HT-29 (cell line): ENCODE results near the gene MFAP1. TPM values are rescaled to one million over a fixed set of nuclear protein-coding genes. Genes with fewer than 3 reads are reported as not detected.
"Not testable (repeated sequence)": the region's sequence is repeated elsewhere in the genome, so short reads cannot be mapped to it uniquely, and the experiment has no call there.

Experiments used
- DNase-seq: peaks from one replicate; pipeline ENCODE4 v3.0.0-alpha.2; 2015; ENCODE audit warnings: low spot score
- total RNA-seq: library from RNA; depleted of rRNA; stranded (reverse); fragments of >200 nt; shearing (Covaris generic); gene quantifications from 2 replicates; pipeline ENCODE4 v1.2.3, GENCODE V29; 2014; rRNA removed

Gene MFAP1, protein sequence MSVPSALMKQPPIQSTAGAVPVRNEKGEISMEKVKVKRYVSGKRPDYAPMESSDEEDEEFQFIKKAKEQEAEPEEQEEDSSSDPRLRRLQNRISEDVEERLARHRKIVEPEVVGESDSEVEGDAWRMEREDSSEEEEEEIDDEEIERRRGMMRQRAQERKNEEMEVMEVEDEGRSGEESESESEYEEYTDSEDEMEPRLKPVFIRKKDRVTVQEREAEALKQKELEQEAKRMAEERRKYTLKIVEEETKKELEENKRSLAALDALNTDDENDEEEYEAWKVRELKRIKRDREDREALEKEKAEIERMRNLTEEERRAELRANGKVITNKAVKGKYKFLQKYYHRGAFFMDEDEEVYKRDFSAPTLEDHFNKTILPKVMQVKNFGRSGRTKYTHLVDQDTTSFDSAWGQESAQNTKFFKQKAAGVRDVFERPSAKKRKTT
- 10.9 TPM in 2 replicates for total RNA-seq

GRCh38 chr15:43824302-43825246 lies at the start of gene MFAP1:
Gene MFAP1, minus strand, starts transcription at chr15:43824690. Its CDS starts 121 bp downstream, at chr15:43824569.
- peak; percentile 98 for DNase-seq

GRCh38 chr15:43873651-43874050 lies 49.2 kb upstream of the MFAP1 start:
- no peak for DNase-seq

DNA sequence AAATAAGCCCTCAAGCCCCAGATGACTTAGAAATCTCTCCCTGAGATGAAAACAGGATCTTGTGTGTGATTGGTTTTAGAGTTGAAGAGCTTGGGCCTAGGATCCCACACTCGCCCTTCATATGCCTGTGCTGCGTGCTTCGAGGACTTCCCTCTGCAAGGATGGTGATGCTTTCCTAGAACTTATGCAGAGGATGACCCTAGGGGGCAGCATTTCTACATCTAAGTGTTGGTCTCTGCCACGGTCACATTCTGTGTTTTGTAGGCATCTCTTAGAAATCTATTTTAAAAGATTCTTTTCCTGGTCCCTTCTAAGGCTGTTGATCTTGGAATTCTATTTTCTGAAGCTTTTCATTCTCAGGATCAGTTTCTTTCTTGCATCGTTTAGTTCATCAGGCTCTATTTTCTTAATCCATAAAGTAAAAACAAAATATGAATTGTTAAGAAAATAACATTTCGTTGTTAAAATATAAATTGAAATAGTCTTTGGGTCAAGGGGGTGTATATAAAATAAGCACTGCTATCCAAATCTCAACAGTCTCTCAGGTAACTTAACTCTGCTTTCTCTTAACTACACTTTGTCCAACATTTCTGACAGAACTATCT lies 48.0 kb upstream of the MFAP1 start:
- peak; percentile 83 for DNase-seq

GRCh38 chr15:43871835-43872234 lies 47.3 kb upstream of the MFAP1 start:
- DNase-seq, result no peak

- DNase-seq, result no peak
Measured at GRCh38 chr15:43868406-43868805, 43.9 kb upstream of the MFAP1 start.

DNA sequence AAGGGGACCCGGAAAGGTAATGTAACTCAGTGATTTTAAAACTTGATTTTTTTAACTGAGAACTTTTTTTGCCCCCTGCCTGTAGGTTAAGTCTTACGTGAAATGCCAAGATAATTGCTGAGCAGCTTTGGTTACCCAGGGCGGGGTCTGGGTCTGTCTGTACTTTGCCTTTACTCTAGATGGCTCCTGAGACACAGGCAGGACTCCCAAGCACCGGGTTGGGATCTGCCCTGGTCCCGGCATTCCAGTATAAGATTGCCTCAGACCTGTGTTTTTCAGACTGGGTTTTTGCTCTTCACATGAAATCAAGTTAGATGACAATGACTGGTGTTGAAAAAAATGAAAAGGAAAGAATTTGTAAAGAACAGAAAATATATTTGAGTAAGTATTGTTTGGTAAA lies 42.6 kb upstream of the MFAP1 start:
- no peak for DNase-seq

DNA sequence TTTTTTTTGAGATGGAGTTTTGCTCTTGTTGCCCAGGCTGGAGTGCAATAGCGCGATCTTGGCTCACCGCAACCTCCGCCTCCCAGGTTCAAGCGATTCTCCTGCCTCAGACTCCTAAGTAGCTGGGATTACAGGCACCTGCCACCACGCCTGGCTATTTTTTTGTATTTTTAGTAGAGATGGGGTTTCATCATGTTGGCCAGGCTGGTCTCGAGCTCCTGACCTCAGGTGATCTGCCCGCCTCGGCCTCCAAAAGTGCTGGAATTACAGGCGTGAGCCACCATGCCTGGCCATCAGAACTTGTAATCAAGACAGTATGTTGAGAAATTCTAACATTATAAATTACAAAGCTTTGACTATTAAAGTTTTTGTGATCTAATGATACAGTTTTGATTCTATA lies 42.1 kb upstream of the MFAP1 start:
- not testable (repeated sequence) for DNase-seq

DNA sequence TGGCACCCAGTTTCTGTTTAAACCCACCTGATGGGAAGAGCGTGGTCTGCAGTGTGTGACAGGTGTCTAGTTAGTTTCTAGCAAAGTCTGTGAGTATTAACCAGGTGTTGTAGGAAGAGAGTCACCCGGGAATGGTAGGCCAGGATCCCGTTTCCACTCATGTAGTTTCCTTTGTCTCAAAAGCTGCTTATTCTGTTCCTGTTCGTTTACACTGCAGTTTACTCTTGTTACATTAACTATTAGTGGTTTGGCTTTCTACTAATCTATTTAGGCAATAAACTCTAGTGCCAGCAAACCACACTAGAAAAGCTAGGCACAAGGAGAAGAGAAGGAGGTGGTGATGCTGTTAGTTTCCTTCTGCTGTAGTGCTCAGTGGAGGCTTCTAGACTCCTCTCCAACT lies 35.1 kb upstream of the MFAP1 start:
- no peak for DNase-seq

GRCh38 chr15:43854801-43855200 lies 30.3 kb upstream of the MFAP1 start:
- no peak for DNase-seq

GRCh38 chr15:43852607-43853006 lies 28.1 kb upstream of the MFAP1 start:
- DNase-seq, result no peak

DNA sequence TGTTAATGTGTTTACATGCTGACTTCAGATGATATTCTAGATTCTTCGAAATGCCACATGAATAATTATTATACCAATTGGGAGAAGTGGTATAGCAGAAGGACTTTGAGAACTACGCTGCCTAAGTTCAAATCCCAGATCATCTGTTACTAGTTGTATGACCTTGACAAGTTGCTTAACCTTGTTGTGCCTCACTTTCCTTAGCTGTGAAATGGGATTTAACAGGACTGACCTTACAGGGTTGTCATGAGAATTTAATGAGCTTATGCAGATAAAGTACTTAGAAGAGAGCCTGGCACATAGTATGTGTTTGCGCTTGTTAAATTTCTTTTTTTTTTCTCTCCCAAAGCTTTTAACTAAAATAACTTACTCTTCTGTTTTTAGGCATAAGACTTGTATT lies 26.8 kb upstream of the MFAP1 start:
- no peak for DNase-seq

- no peak for DNase-seq
Measured at GRCh38 chr15:43845421-43845820, 20.9 kb upstream of the MFAP1 start.

DNA sequence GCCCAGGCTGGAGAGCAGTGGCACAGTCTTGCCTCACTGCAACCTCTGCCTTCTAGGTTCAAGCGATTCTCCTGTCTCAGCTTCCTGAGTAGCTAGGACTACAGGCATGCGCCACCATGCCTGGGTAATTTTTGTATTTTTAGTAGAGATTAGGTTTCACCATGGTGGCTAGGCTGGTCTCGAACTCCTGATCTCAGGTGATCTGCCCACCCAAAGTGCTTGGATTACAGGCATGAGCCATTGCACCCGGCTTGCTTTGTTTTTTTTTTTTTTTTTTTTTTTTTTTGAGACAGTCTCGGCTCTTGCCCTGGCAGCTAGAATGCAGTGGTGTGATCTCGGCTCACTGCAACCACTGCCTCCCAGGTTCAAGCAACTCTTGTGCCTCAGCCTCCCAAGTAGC lies 8.0 kb upstream of the MFAP1 start:
- not testable (repeated sequence) for DNase-seq

GRCh38 chr15:43831519-43832052 lies 7.1 kb upstream of the MFAP1 start:
- not testable (repeated sequence) for DNase-seq

DNA sequence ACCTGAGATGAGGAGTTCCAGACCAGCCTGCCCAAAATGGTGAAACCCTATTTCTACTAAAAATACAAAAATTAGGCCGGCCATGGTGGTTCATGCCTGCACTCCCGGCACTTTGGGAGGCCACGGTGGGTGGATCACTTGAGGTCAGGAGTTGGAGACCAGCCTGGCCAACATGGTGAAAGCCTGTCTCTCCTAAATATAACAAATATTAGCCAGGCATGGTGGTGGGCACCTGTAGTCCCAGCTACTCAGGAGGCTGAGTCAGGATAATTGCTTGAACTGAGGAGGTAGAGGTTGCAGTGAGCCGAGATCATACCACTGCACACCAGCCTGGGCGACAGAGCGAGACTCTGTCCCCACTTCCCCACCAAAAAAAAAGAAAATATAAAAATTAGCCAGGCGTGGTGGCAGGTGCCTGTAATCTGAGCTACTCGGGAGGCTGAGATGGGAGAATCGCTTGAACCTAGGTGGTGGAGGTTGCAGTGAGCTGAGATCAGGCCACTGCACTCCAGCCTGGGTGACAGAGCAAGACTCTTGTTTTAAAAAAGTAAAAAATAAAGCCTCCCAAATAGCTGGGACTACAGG lies 6.3 kb upstream of the MFAP1 start:
- not testable (repeated sequence) for DNase-seq

- not testable (repeated sequence) for DNase-seq
Measured at GRCh38 chr15:43829951-43830540, 5.6 kb upstream of the MFAP1 start.

- DNase-seq, result no peak
Measured at GRCh38 chr15:43828061-43828657, 3.7 kb upstream of the MFAP1 start.

DNA sequence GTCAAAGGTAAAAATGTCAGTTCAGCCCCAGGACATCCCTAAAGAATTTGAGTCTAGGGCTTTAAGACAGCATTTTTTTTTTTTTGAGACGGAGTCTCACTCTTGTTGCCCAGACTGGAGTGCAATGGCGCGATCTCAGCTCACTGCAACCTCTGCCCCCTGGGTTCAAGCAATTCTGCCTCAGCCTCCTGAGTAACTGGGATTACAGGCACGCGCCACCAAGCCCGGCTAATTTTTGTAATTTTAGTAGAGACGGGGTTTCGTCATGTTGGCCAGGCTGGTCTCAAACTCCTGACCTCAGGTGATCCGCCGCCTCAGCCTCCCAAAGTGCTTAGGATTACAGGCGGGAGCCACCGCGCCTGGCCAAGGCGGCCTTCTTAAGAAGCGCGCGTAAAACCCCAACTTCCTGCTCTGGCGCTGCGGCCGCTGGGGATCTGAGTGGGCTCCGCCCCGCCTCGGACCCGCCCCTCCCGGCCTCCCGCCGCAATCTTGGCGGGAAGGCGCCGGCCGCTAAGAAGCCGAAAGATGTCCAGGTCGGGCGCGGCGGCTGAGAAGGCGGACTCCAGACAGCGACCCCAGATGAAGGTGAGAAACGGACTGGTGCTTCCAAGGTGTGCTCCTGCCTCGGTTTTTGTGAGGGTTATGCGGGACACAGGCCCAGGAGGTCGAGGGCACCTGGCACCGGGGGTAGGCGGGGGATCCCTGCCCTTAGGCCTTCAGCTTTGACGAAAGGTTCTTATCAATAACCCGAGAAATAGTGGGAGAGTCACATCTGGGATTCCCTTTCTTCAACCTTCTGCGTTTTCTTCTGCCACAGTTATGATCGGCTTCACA lies 2.2 kb upstream of the MFAP1 start, which contains the start of gene WDR76:
TSS of gene WDR76 (plus strand) at position 495 of the 834 bp plus-strand sequence. CDS start at position 526, 31 bp downstream.
- DNase-seq, result peak; percentile 94

DNA sequence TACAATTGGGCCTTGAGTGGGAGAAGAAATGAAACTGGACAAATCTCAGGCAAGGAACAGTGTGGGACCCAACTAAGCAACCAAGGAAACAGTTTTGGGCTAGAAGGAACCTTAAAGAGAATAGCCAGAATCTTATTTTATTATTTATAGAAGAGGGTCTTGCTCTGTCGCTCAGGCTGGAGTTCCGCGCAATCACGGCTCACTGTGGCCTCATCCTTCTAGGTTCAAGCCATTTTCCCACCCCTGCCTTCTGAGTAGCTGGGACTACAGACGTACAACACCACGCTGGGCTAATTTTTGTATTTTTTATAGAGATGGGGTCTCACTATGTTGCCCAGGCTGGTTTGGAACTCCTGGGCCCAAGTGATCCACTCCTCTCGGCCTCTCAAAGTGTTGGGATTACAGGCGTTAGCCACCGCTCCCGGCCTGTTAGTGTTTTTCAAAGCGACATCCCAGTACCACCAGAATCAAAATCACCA lies 1.6 kb upstream of the MFAP1 start:
- DNase-seq, result no peak
